Mesenteric fat pad (tissue), 1 donor: ENCODE results near the gene ARPIN. TPM values are rescaled to one million over a fixed set of nuclear protein-coding genes. Genes with fewer than 3 reads are reported as not detected.
"Not testable (repeated sequence)": the region's sequence is repeated elsewhere in the genome, so short reads cannot be mapped to it uniquely, and the experiment has no call there.

Experiments used
- DNase-seq: peaks from one replicate; pipeline ENCODE4 v3.0.0-alpha.2; 2020; ENCODE audit warnings: low spot score
- total RNA-seq: library from RNA; stranded (reverse); fragmentation: NEBNext Ultra II Directional; extraction: Animal tissue kit (Norgen Biotek cat#: 25700); gene quantifications from one replicate; pipeline ENCODE4 v1.2.1, GENCODE V29; 2021
- donor health status: DM: yes; HTN: yes; CAD: no.

Gene ARPIN
- total RNA-seq, 1 donor from 2014 or later = 17.7 TPM

DNA sequence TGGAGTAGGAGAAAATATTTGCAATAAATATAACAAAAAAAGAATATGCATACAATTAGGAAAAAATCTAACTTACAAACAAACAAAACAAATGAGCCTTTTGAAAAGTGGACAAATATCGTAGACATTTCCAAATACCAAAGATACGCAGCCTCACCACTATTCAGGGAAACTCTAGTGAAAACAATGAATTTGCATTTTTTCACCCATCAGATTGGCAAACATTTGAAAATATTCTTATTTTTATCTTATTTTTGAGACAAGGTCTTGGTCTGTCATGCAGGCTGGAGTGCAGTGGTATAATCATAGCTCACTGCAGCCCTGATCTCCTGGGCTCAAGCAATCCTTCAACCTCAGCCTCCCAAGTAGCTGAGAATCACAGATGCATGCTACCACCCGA lies 34.4 kb downstream of the ARPIN start:
- no peak for DNase-seq

- DNase-seq = no peak
Measured at GRCh38 chr15:89877083-89877425, 35.7 kb downstream of the ARPIN start.

GRCh38 chr15:89876396-89877082 lies 36.2 kb downstream of the ARPIN start:
- DNase-seq = no peak

DNA sequence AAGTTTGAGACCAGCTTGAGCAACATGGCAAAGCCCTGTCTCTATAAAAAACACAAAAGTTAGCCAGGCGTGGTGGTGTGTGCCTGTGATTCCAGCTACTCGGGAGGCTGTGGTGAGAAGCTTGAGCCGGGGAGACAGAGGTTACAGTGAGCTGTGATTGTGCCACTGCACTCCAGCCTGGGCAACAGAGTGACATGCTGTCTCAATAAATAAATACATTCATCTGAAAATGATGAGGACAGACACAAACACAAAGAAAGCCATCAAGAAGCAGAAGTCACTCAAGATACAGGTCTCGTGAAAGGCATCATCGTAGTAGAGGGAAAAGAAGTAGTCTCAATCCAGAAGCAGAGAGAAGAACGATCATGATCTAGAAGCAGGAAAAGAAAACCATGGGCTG lies 37.0 kb downstream of the ARPIN start:
- no peak for DNase-seq

GRCh38 chr15:89874926-89875564 lies 37.7 kb downstream of the ARPIN start:
- DNase-seq = no peak

GRCh38 chr15:89870688-89871288 lies 42.0 kb downstream of the ARPIN start:
- DNase-seq = no peak

- DNase-seq = no peak
Measured at GRCh38 chr15:89870006-89870405, 42.7 kb downstream of the ARPIN start.

GRCh38 chr15:89869490-89869889 lies 43.3 kb downstream of the ARPIN start:
- not testable (repeated sequence) for DNase-seq

GRCh38 chr15:89864958-89865739 lies 47.6 kb downstream of the ARPIN start:
- DNase-seq = no peak

- no peak for DNase-seq
Measured at GRCh38 chr15:89863918-89864317, 48.8 kb downstream of the ARPIN start.

GRCh38 chr15:89860891-89861290 lies 51.9 kb downstream of the ARPIN start:
- no peak for DNase-seq

DNA sequence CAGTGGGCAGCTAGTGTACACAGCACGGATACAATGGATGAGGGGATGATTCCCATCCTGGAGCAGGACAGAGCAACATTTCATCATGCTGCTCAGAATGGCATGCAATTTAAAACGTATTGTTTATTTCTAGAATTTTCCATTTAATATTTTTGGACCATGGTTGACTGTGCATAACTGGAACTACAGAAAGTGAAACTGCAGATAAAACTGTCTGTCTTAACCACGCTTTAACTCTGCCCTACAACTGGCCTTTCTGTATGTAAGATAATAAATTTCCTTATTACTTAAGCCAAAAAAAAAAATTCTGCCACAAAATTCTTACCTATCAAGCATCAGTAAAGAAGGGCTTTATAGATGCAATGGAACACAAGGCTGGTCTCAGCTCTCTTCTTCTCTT lies 52.3 kb downstream of the ARPIN start:
- DNase-seq = no peak

GRCh38 chr15:89858661-89859458 lies 53.9 kb downstream of the ARPIN start:
- DNase-seq = no peak

GRCh38 chr15:89857673-89858072 lies 55.1 kb downstream of the ARPIN start:
- DNase-seq = no peak

- DNase-seq = no peak
Measured at GRCh38 chr15:89855948-89856347, 56.8 kb downstream of the ARPIN start.

DNA sequence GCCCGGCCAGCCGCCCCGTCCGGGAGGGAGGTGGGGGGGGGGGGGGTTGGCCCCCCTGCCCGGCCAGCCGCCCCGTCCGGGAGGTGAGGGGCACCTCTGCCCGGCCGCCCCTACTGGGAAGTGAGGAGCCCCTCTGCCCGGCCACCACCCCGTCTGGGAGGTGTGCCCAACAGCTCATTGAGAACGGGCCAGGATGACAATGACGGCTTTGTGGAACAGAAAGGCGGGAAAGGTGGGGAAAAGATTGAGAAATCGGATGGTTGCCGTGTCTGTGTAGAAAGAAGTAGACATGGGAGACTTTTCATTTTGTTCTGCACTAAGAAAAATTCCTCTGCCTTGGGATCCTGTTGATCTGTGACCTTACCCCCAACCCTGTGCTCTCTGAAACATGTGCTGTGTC lies 57.9 kb downstream of the ARPIN start:
- not testable (repeated sequence) for DNase-seq

- DNase-seq = no peak
Measured at GRCh38 chr15:89852342-89852995, 60.3 kb downstream of the ARPIN start.

DNA sequence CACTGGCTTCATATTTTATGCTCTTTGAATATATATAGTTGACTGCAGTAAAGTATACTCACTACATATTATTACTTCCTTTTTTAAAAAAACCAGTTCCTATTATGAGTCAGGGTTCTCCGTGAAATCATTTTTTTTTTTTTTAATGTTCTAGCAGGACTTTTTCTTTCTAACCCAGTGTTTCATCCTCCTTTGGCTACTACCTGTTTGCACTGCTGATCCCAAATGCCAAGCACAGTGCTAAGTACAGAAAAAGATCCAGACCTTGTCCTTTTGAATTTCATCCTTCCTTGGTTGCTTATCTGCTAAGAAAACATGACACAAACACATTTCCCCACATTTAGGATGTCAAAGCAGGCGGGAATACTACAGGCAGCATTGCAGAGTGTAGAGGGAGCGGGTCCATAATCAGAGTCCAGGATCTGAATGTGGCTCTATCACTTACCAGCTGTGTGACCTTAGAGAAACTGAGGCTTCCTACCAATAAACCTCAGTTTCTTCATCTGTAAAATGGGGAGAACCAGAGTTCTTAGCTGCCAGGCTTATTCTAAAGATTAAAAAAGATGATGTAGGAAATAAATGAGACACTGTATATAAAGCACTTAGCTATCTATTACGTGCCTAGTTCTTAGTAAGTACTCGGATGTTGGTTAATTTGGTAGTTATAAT lies 60.9 kb downstream of the ARPIN start:
- DNase-seq = no peak

DNA sequence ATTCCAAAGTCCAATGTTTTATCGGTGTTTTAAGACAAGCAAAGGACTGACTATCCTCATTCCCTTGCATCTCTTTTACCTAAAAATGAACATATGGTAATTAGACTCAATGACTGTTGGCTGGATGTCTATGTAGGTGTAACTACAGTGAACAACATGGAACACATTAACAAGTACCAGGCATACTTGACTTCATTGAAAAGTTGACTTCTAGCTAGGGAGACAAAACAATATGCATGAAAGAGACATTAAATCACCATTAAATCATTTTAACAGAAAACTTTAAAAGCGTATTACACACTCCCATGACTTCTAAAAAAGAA lies 63.8 kb downstream of the ARPIN start:
- no peak for DNase-seq

- DNase-seq = no peak
Measured at GRCh38 chr15:89847101-89847500, 65.7 kb downstream of the ARPIN start.
